OCI-LY3 (cell line): ENCODE results near the gene PTPRU.

ENCODE experiments used
- H2AFZ ChIP-seq: fragments of 200-600, 300-600 bp; shearing (Covaris generic); 2 replicates; pipeline ENCODE4 v1.6.0; 2014; ENCODE audit warnings: antibody characterized with exemption, low read depth, low read length
- H3K27ac ChIP-seq: fragments of 200-600, 300-600 bp; sonication (generic); 2 replicates; pipeline ENCODE4 v1.5.1; 2014; ENCODE audit warnings: mild to moderate bottlenecking, low read length, moderate library complexity, mixed read lengths
- H3K27me3 ChIP-seq: fragments of 200-600, 300-600 bp; sonication (generic); 2 replicates; pipeline ENCODE4 v1.6.1; 2014; ENCODE audit warnings: low read depth, low read length, mixed read lengths
- H3K36me3 ChIP-seq: fragments of 200-600, 300-600 bp; sonication (generic); replicated peaks from 2 replicates; pipeline ENCODE3; 2014; ENCODE audit warnings: low read depth, low read length, mixed read lengths
- H3K4me1 ChIP-seq: fragments of 300-600, 200-600 bp; sonication (generic); 2 replicates; pipeline ENCODE4 v1.6.1; 2014; ENCODE audit warnings: low read length, mixed read lengths
- H3K4me2 ChIP-seq: fragments of 200-600, 300-600 bp; sonication (generic); 2 replicates; pipeline ENCODE4 v1.6.1; 2014; ENCODE audit warnings: low read length, mixed read lengths
- H3K4me3 ChIP-seq: fragments of 300-600, 200-600 bp; sonication (generic); 2 replicates; pipeline ENCODE4 v1.5.1; 2014; ENCODE audit warnings: antibody characterized with exemption, mild to moderate bottlenecking, low read length, moderate library complexity
- H3K79me2 ChIP-seq: fragments of 300-600, 200-600 bp; shearing (Covaris generic); 2 replicates; pipeline ENCODE4 v1.6.1; 2014; ENCODE audit warnings: mild to moderate bottlenecking, low read length, mixed read lengths
- H3K9ac ChIP-seq: fragments of 300-600, 200-600 bp; shearing (Covaris generic); 2 replicates; pipeline ENCODE4 v1.6.0; 2014; ENCODE audit warnings: mild to moderate bottlenecking, low read length, moderate library complexity
- H3K9me3 ChIP-seq: fragments of 200-600, 300-600 bp; shearing (Covaris generic); 2 replicates; pipeline ENCODE4 v1.6.1; 2014; ENCODE audit warnings: low read length, mixed read lengths; ENCODE audit not compliant: insufficient read depth
- H4K20me1 ChIP-seq: fragments of 200-600, 300-600 bp; sonication (generic); 2 replicates; pipeline ENCODE4 v1.6.1; 2016; ENCODE audit warnings: low read length, mixed read lengths; ENCODE audit not compliant: insufficient read depth
- CTCF ChIP-seq: fragments of 200-600, 300-600 bp; sonication (generic); IDR thresholded peaks from 2 replicates; pipeline ENCODE4 v1.5.1; 2014; ENCODE audit warnings: antibody characterized with exemption, low read length, low read depth
- EZH2phosphoT487 ChIP-seq: fragments of 200-600 bp; shearing (Covaris generic); IDR thresholded peaks from 2 replicates; pipeline ENCODE4 v1.6.1; 2018; ENCODE audit warnings: antibody characterized with exemption, mixed run types, low read depth

The PTPRU gene

GRCh38 chr1:29329022-29329775, 92.9 kb downstream of the PTPRU start:
- no peak overlapping the region for H3K9ac ChIP-seq

DNA sequence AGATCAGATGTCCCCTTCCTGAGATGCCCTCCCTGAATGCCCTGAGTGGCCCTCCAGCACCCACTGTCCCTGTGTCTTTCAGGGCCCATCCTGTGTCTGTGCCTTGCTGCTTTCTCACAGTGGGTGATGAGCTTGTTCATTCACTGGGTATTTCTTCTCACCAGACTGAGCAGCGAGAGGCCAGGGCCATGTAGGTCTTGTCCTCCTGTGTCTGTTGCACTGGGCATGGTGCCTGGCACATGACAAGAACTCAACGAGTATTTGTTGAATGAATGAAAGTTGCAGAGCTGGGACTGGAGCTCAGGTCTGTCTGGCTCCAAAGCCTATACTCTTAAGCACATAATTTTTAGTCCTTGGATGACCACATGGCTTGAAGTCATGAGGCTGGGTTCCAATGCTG, 93.8 kb downstream of the PTPRU start:
- Histone ChIP-seq H3K4me2 (no peak overlapping the region), H2AFZ (no peak overlapping the region), H3K27me3 (no peaks in the 10 kb centered on the region), H3K9ac (no peak overlapping the region), H3K9me3 (no peaks in the 10 kb centered on the region), H3K4me1 (no peaks in the 10 kb centered on the region), H3K36me3 (no peaks in the 10 kb centered on the region), H4K20me1 (no peaks in the 10 kb centered on the region), H3K27ac (no peak overlapping the region), H3K79me2 (no peaks in the 10 kb centered on the region), H3K4me3 (no peak overlapping the region)
- no peak for TF ChIP-seq EZH2phosphoT487
- no peak for TF ChIP-seq CTCF

More at GRCh38 chr1:29329022-29329775, 92.9 kb downstream of the PTPRU start:
- Histone ChIP-seq H3K79me2 (no peaks in the 10 kb centered on the region), H3K4me1 (no peaks in the 10 kb centered on the region), H3K27ac (no peak overlapping the region), H3K27me3 (no peaks in the 10 kb centered on the region), H3K36me3 (no peaks in the 10 kb centered on the region), H3K4me3 (no peak overlapping the region), H2AFZ (no peak overlapping the region), H3K4me2 (no peak overlapping the region), H4K20me1 (no peaks in the 10 kb centered on the region), H3K9me3 (no peaks in the 10 kb centered on the region)
- TF ChIP-seq CTCF: no peak
- no peak for TF ChIP-seq EZH2phosphoT487

DNA sequence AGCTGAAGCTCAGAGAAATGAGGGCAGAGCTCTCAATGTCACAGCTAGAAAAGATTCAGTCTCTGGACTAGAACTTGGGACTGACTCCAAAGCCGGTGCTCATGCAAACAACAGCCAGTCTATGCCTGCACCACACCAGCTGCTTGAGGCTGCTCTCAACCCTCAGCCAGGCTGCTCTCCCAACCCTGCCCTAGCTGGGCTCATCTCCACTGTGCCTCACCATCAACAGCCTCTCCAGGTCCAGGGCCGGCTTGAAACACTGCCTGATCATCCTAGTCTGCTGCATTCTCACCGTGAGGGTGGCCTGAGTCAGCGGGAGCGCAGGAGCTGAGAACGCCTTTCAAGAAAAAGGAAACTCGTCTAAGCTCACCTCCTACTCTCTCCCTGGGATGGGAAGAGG, 94.5 kb downstream of the PTPRU start:
- Histone ChIP-seq H3K4me2 (no peak overlapping the region), H3K79me2 (no peaks in the 10 kb centered on the region)
- no peak for TF ChIP-seq EZH2phosphoT487
- no peak for TF ChIP-seq CTCF

DNA sequence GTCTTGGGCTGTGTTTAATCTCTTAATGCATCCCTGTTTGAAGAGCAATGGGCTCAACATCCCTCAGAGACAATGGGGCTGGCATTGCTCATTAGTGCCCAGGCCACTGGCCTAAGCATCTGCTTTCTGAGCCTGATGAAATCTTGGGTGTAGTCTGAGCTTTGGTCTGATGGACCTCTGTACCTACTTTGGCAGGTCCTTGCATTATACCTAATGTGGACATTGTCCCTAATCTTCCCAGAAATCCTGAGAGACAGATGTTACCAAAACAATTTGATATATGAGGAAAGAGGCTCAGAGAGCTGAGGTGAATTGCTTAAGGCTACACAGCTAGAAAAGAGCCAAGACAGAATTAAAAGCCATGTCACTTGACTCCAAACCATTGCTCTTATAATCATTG, 95.0 kb downstream of the PTPRU start:
- Histone ChIP-seq H3K9ac (no peak overlapping the region), H3K4me3 (no peak overlapping the region), H3K27ac (no peak overlapping the region), H2AFZ (no peak overlapping the region), H3K27me3 (0 out of 2 replicates have a peak, but pooled peaks cover 3% of the 10 kb centered on the region), H4K20me1 (no peaks in the 10 kb centered on the region), H3K79me2 (no peaks in the 10 kb centered on the region), H3K4me2 (no peak overlapping the region), H3K9me3 (no peaks in the 10 kb centered on the region), H3K4me1 (no peaks in the 10 kb centered on the region), H3K36me3 (no peaks in the 10 kb centered on the region)
- TF ChIP-seq CTCF: no peak
- no peak for TF ChIP-seq EZH2phosphoT487

More for the DNA sequence above, 94.5 kb downstream of the PTPRU start:
- Histone ChIP-seq H3K4me3 (no peak overlapping the region), H4K20me1 (no peaks in the 10 kb centered on the region), H3K36me3 (no peaks in the 10 kb centered on the region), H3K27me3 (0 out of 2 replicates have a peak, but pooled peaks cover 3% of the 10 kb centered on the region), H3K4me1 (no peaks in the 10 kb centered on the region), H3K9me3 (no peaks in the 10 kb centered on the region), H3K9ac (no peak overlapping the region), H3K27ac (no peak overlapping the region), H2AFZ (no peak overlapping the region)
